ENCODE measurements around the gene BHLHE23. TPM values are rescaled to one million over a fixed set of nuclear protein-coding genes. Genes with fewer than 3 reads are reported as not detected.

BHLHE23 gene
- total and polyA plus RNA-seq, 3 donors from 2014 or later = 5.3 to 6.6 TPM; not detected in 1

GRCh38 chr20:63017826-63018411 is 11.2 kb upstream of the BHLHE23 start:
- no peak for TF ChIP-seq CTCF (IDR thresholded peaks at IDR 0.05)
- no peak for TF ChIP-seq POLR2A (IDR thresholded peaks at IDR 0.05)
- intact Hi-C loops (cut with DNase I; ENCODE audit: low total_unique reads) = no loop called here
- Histone ChIP-seq H3K4me3 (no peak overlapping the region), H3K4me1 (no peaks in the 10 kb centered on the region), H3K27ac (no peak overlapping the region), H3K36me3 (ENCODE audit: low read depth, missing control alignments) (no peaks in the 10 kb centered on the region), H3K27me3 (no peaks in the 10 kb centered on the region), H3K9me3 (no peaks in the 10 kb centered on the region)
- no peak for DNase-seq
- 84 to 96% methylated on average over 5 to 22 of the region's 25 CpGs for WGBS, 2 donors

GRCh38 chr20:63017076-63017825 is 10.5 kb upstream of the BHLHE23 start:
- no peak for DNase-seq
- Histone ChIP-seq H3K4me1 (no peaks in the 10 kb centered on the region), H3K36me3 (ENCODE audit: low read depth, missing control alignments) (no peaks in the 10 kb centered on the region), H3K9me3 (no peaks in the 10 kb centered on the region), H3K4me3 (no peak overlapping the region), H3K27me3 (no peaks in the 10 kb centered on the region), H3K27ac (no peak overlapping the region)
- TF ChIP-seq CTCF (IDR thresholded peaks at IDR 0.05) (no peak), POLR2A (IDR thresholded peaks at IDR 0.05) (no peak)
- 70 to 82% methylated on average over 4 to 19 of the region's 22 CpGs for WGBS, 2 donors
- intact Hi-C loops (cut with DNase I; ENCODE audit: low total_unique reads) = no loop called here

GRCh38 chr20:63016514-63017075 is 9.8 kb upstream of the BHLHE23 start:
- no peak for TF ChIP-seq CTCF (IDR thresholded peaks at IDR 0.05)
- no peak for TF ChIP-seq POLR2A (IDR thresholded peaks at IDR 0.05)
- no peaks in the 10 kb centered on the region for H3K4me1 ChIP-seq
- intact Hi-C loops (cut with DNase I; ENCODE audit: low total_unique reads) = no loop called here
- no peak for DNase-seq
- H3K27ac ChIP-seq = no peak overlapping the region
- H3K9me3 ChIP-seq = no peaks in the 10 kb centered on the region
- H3K36me3 ChIP-seq (ENCODE audit: low read depth, missing control alignments) = no peaks in the 10 kb centered on the region
- WGBS, 2 donors = 77 to 79% methylated on average over 12 to 13 of the region's 14 CpGs
- H3K27me3 ChIP-seq = no peaks in the 10 kb centered on the region
- no peak overlapping the region for H3K4me3 ChIP-seq

GRCh38 chr20:63015662-63016361 is 9.0 kb upstream of the BHLHE23 start:
- intact Hi-C loops (cut with DNase I; ENCODE audit: low total_unique reads) = no loop called here
- Histone ChIP-seq H3K36me3 (ENCODE audit: low read depth, missing control alignments) (no peaks in the 10 kb centered on the region), H3K9me3 (no peaks in the 10 kb centered on the region), H3K4me3 (no peak overlapping the region), H3K4me1 (no peaks in the 10 kb centered on the region), H3K27me3 (no peaks in the 10 kb centered on the region), H3K27ac (no peak overlapping the region)
- DNase-seq = no peak
- no peak for TF ChIP-seq CTCF (IDR thresholded peaks at IDR 0.05)
- TF ChIP-seq POLR2A (IDR thresholded peaks at IDR 0.05) = no peak
- 83 to 84% methylated on average over 18 to 21 of the region's 22 CpGs for WGBS, 2 donors
